Stimulated activated CD4-positive, alpha-beta T cell treated with anti-CD3 and anti-CD28 coated beads, Interleukin-15, amount 100 ng/mL, for 24 hours (primary cell): Measurements from ENCODE around the gene GNG7.
A peak's percentile ranks its signal among the peaks of the same experiment; 100 is the strongest.
"Not testable (repeated sequence)": the region's sequence is repeated elsewhere in the genome, so short reads cannot be mapped to it uniquely, and the experiment has no call there.

Experiments used
- DNase-seq: peaks from one replicate; pipeline ENCODE4 v3.0.0-alpha.2; 2020

The GNG7 gene

DNA sequence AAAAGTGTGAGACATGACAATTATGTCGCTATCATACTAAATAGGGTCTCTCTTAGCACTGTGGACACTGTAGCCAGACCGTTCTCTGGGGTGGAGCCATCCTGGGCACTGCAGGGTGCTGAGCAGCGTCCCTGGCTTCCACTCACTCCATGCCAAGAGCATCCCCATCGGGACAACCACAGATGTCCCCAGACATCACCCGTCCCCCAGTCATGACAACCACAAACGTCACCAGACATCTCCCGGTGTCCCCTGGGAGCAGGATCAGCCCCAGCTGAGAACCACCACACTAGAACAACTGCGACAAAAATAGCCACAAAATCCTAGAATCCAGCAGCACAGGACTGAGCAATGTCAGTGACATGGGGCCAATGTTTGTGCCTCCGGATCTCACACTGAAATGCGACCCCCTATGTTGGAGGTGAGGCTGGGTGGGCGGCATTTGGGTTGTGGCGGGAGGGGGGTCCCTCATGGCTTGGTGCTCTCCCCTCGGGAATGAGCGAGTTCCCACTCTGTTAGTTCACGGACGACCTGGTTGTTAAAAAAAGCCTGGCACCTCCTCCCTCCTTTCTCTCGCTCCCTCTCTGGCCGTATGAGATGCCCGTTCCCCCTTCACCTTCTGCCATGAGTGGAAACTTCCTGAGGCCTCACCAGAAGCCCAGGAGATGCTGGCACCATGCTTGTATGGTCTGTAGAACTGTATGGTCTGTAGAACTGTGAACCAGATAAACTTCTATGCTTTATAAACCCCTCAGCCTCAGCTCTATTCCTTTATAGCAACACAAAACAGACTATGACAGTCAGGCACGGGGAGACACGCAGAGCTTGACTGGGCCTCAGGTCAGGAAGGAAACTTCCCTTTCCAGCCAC lies 132.7 kb downstream of the GNG7 start:
- no peak for DNase-seq

DNA sequence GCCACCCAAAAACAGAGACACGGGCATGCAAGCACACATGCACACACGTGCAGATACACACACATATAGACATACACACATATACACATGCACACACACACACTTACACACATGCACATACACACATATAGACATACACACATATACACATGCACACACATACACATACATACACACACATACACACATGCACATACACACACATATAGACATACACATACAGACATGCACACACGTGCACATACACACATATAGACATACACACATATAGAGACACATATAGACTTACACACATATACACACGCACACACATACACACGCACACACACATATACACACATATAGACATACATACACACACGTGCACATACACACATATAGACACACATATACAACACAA lies 134.5 kb downstream of the GNG7 start:
- DNase-seq, result no peak

DNA sequence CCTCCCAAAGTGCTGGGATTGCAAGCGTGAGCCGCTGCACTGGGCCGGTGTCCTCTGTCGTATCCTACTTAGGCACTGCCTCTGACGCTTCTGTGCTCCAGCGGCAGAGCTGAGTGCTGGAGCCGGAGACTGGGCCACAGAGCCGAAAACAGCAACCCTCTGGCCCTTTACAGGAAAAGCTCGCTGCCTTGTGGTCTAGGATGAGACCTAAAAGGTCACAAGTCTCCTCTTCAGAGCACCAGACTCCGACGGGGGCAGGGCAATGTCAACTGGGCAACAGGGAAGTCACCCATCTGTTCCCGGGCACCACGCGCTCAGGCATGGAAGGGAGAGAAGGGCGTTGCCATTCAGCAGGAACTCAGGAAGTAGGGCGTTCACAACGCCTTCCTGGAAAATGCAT lies 134.9 kb downstream of the GNG7 start:
- DNase-seq, result no peak

- DNase-seq, result not testable (repeated sequence)
Observed at GRCh38 chr19:2563546-2563945, 138.9 kb downstream of the GNG7 start.

GRCh38 chr19:2561895-2562294 lies 140.6 kb downstream of the GNG7 start:
- DNase-seq, result peak; percentile 86

GRCh38 chr19:2561221-2561620 lies 141.3 kb downstream of the GNG7 start:
- DNase-seq, result no peak

GRCh38 chr19:2560369-2560768 lies 142.1 kb downstream of the GNG7 start:
- DNase-seq, result no peak

GRCh38 chr19:2558543-2558942 lies 144.0 kb downstream of the GNG7 start:
- DNase-seq, result no peak

DNA sequence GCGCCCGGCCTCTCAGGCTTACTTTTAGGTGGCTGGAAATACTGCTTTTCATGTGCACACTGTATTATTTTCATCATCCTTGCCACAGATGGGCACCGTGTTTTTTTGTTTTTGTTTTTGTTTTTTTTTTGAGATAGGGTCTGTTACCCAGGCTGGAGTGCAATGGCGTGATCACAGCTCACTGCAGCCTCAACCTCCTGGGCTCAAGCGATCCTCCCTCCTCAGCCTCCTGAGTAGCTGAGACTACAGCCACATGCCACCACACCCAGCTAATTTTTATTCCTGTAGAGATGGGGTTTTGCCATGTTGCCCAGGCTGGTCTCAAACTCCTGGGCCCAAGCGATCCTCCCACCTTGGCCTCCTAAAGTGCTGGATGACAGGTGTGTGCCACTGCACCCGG lies 144.4 kb downstream of the GNG7 start:
- DNase-seq, result not testable (repeated sequence)

DNA sequence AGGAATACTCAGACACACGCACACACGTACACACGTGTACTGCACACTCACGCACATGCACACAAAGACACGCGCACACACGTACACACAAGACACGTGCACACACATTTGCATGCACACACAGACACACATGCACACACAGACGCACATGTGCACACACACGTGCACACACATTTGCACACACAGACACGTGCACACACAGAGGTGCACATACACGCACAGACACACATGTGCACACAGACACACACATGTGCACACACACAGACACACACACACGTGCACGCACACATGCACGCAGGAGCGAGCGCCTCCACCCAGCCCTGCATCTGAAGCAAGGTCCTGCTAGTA lies 145.4 kb downstream of the GNG7 start:
- DNase-seq, result no peak

DNA sequence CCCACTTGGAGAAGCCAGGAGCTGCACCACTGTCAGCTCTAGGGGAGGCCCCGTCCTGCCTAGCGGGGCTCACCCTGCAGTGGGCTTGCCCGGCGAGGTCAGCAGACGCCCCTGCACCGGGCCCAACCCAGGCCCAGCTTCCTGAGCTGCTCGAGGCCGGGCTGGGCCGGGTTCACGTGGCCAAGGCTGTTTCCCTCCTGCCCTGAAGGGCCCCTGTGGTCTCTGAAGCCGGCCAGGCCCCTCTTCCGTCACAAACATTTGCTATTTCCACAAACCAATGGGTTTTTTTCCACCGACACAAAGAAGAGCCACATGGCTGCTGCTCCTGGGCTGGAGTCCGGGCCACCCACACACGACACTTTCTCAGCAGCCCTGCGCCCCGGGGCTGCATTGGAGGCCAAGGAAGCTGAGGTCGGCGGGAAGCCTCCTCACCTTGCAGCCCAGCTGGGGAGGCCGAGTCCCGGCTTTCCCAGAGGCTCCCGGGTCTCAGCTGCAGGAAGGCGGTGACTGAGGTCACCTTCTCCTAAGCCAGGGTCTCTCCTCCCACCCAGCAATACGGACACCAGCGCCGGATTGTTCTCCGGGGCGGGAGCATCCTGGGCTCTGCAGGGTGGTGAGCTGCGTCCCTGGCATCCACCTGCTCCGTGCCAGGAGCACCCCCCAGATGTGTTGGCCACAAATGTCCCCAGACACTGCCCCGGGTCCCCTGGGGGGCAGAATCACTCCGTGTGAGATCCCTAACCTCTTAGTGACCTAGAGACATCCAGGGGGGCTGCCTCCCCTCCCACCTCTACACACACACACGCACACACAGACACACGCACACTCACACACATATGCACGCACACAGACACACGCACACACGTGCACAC lies 146.0 kb downstream of the GNG7 start:
- no peak for DNase-seq

- no peak for DNase-seq
Observed at GRCh38 chr19:2555422-2556220, 146.9 kb downstream of the GNG7 start.

GRCh38 chr19:2554856-2555255 lies 147.6 kb downstream of the GNG7 start:
- DNase-seq, result no peak

GRCh38 chr19:2553510-2553909 lies 149.0 kb downstream of the GNG7 start:
- DNase-seq, result no peak

GRCh38 chr19:2552859-2553258 lies 149.6 kb downstream of the GNG7 start:
- peak; percentile 71 for DNase-seq

GRCh38 chr19:2551864-2552185 lies 150.7 kb downstream of the GNG7 start:
- no peak for DNase-seq

DNA sequence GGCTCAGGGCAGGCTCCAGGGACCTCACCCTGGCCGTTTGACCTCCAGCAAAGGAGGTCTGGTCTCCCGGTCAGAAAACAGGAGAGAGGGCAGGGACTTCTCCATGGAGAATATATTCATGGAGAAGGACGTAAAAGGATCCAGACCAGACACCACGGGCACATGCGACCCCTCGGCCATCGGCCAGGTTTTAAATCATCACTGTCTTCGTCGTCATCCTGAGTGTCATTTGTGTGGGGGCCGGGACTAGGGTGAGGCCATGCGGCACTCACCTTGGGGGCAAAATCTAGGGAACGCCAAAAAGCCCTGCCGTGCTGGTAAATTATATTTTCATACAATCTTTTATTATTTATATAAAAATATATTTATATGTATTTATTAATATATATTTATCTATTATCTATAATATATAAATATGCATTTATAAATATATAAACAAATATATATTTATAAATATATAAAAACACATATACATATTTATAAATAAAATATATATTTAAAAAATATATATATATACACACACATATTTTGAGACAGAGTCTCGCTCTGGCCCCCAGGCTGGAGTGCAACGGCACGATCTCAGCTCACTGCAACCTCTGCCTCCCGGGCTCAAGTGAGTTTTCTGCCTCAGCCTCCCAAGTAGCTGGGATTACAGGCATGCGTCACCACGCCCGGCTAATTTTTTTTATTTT lies 151.2 kb downstream of the GNG7 start:
- DNase-seq, result no peak

GRCh38 chr19:2550431-2551171 lies 151.9 kb downstream of the GNG7 start:
- peak; percentile 25 for DNase-seq

GRCh38 chr19:2549701-2550191 lies 152.7 kb downstream of the GNG7 start:
- DNase-seq, result no peak

- DNase-seq, result no peak
Observed at GRCh38 chr19:2548966-2549365, 153.5 kb downstream of the GNG7 start.

DNA sequence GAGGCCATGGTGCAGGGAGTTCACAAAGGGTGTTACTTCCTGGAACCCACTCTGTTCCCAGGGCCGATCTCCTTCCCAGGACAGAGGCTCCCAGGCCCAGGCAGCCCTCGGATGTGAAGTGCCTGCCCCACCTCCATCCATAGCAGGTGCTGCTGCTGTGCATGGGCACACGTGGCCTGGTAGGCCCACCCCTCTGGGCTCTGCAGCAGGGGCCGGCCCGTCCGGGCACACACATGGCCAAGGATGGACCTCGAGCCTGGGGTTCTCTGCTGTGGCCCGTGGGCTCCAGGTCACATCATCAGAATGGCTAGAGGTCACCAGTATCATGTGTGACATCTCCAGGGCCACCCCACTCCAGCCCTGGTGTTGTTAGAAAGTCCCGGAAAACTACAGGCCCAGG lies 154.8 kb downstream of the GNG7 start:
- no peak for DNase-seq
